Measurements from ENCODE around the gene ZDBF2. TPM values are rescaled to one million over a fixed set of nuclear protein-coding genes. Genes with fewer than 3 reads are reported as not detected.
"Not testable (repeated sequence)": the region's sequence is repeated elsewhere in the genome, so short reads cannot be mapped to it uniquely, and the experiment has no call there.

ZDBF2 gene
- 5.0 and 5.3 TPM in 2 replicates for total RNA-seq (2014; rRNA removed; shearing (Covaris generic))
- 2.6 and 3.5 TPM in 2 replicates for polyA plus RNA-seq (2015; cell fraction: cytosol; rRNA removed)
- 13.3 and 13.9 TPM in 2 replicates for polyA plus RNA-seq (2015; cell fraction: nucleus; rRNA removed)

DNA sequence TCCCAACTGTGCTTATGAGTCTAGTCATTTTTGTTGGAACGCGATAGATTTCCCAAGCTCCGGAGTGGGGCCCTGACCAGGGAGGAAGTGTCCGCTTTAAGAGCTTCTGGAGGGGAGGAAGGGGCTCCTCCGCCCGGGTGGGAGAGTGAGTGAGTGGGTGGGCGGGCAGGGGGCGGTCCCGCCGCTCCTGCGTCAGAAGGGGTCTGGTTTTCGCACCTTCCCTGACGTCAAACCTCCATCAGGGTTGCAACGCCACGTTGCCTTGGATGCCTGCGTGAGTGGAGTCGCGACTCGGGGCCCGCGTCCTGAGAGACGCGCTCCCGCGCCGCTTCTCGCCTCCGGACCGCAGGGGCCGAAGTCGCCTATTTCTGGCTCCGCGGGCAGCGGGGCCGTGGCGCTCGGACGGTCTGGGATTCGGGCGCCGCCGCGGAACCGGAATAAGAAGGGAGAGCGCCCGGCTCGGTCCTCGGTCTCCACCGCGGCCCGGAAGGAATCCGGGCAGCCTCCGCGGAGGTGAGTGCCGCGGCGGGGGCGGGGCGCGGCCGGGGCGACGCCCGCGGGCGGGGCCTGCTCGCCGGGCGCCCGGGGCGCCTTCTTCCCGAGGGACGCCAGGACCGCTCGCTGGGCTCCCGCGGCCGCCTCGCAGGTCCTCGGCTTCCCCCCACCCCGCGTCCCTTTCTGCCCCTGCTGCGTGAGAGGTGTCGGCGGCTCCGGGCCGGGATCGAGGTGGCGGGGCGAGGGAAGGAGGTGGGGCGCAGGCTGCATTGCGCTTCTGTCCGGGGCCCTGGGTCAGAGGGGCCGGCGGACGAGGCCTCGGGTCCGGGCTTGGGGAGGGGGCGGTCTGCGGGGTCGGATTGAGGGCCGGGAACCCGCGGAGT, at the start of gene ZDBF2:
TSS of gene ZDBF2 (plus strand) at position 230 of the 878 bp plus-strand sequence. CDS start 7,187 bp downstream, outside the sequence.
- DNase-seq (ENCODE audit: low read depth), result peak; percentile 26

- DNase-seq (ENCODE audit: low read depth), result no peak
These were observed 48.8 kb upstream of the ZDBF2 start for GRCh38 chr2:206225435-206226232.

GRCh38 chr2:206228636-206229035, 45.8 kb upstream of the ZDBF2 start:
- DNase-seq (ENCODE audit: low read depth), result not testable (repeated sequence)

- DNase-seq (ENCODE audit: low read depth), result no peak
These were observed 44.8 kb upstream of the ZDBF2 start for GRCh38 chr2:206229642-206230041.

DNA sequence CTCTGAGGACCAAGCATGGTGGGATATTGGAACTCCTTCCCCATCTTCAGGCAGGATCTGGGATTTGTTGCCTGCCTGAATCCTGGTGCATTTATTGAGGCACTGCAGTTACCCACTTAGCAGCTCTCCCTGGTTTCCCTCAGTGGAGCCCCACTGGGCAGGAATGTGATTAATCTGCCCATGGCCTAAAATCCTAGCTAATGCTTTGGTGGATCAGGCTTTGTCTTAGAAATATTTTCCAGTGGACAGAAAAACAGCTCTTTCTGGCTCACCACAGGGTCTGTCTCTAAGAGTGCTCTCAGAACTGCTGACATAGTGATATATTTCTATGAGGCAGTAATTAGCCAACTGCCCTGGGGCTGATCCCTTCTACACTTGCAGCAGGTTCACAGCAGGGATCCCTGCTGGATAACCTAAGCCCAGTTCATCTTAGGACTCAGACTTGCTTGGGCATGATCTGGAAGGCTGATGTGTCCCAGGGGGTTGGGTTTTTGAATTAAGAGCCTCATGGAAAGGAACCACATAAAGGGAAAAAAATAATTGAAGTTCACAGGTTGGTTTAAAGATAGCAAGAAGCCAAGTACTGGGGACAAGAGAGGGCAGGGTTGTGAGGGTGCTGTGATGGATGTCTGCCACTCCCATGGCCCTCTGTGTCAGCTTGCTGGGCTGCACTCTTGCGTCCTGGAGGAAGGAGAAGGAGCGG, 44.3 kb upstream of the ZDBF2 start:
- no peak for DNase-seq (ENCODE audit: low read depth)

DNA sequence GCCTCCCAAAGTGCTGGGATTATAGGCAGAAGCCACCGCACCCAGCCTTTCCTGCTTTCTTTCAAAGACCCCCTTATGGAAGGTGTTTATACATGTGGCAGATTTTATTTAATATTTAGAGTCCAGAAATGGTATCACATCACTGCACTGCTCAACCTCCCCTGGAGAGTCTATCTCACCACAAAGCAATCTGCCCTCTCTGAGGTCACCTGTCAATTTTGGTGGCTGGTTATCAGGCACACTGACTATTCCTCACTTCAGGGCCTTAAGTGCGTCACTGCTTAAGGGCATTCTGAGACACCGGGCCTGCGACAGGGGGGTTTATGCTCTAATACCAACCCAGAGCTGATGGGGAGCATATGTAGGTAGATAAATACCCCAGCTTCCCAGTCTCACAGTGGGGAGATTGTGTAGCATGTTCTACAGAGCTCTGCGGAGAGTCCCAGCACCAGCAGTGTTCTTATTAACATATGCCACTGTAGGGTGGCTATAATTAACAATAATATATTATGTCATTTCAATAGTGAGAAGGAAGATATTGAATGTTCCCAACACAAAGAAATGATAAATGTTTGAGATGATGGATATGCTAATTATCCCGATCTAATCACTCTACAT, 42.7 kb upstream of the ZDBF2 start:
- DNase-seq (ENCODE audit: low read depth), result no peak

GRCh38 chr2:206232287-206233035, 42.0 kb upstream of the ZDBF2 start:
- no peak for DNase-seq (ENCODE audit: low read depth)

GRCh38 chr2:206239157-206239556, 35.3 kb upstream of the ZDBF2 start:
- DNase-seq (ENCODE audit: low read depth), result no peak

GRCh38 chr2:206240327-206240726, 34.1 kb upstream of the ZDBF2 start:
- no peak for DNase-seq (ENCODE audit: low read depth)

- DNase-seq (ENCODE audit: low read depth), result no peak
These were observed 32.7 kb upstream of the ZDBF2 start for GRCh38 chr2:206241736-206242135.

GRCh38 chr2:206245265-206245672, 29.2 kb upstream of the ZDBF2 start:
- DNase-seq (ENCODE audit: low read depth), result no peak

DNA sequence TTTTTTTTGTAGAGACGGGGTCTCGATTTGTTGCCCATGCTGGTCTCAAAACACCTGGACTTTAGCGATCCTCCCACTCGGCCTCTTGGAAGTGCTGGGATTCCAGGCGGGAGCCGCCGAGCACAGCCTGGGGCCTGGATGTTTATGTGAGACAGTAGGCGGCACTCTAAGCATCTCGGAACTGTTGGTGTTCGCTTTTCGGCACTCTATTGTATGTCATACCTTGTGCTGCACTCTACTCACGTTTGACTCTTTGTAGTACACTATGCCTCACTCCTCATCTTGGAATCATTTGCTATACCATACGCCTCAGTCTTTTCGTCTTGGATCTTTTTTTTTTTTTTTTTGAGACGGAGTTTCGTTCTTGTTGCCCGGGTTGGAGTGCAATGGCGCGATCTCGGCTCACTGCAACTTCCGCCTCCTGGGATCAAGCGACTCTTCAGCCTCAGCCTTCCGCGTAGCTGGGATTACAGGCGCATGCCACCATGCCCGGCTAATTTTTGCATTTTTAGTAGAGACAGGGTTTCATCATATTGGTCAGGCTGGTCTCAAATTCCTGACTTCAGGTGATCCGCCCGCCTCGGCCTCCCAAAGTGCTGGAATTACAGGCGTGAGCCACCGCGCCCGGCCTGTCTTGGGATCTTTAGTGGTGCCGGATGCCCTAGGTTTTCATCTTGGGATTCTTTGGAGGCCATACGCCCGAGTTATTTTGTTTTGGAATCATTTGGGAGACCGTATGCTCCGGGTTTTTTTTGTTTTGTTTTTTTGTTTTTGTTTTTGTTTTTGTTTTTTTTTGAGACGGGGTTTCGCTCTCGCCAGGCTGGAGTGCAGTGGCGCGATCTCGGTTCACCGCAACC, 24.2 kb upstream of the ZDBF2 start:
- DNase-seq (ENCODE audit: low read depth), result no peak

GRCh38 chr2:206253125-206253776, 21.2 kb upstream of the ZDBF2 start:
- DNase-seq (ENCODE audit: low read depth), result no peak

- no peak for DNase-seq (ENCODE audit: low read depth)
These were observed 20.7 kb upstream of the ZDBF2 start for GRCh38 chr2:206253777-206254166.

DNA sequence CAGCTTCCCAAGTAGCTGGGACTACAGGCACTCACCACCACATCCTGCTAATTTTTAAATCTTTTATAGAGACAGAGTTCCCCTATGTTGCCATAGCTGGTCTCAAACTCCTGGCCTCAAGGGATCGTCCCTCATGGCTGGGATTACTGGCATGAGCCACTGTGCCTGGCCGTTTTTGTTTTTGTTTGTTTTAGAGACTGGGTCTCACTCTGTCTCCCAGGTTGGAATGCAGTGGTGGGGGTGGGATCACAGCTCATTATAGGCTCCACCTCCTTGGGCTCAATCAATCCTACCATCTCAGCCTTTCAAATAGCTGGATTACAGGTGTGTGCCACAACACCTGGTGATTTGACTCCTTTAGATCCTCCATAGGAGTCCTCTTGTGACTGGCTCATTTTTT, 19.5 kb upstream of the ZDBF2 start:
- DNase-seq (ENCODE audit: low read depth), result no peak

- DNase-seq (ENCODE audit: low read depth), result no peak
These were observed 17.7 kb upstream of the ZDBF2 start for GRCh38 chr2:206256706-206257205.

DNA sequence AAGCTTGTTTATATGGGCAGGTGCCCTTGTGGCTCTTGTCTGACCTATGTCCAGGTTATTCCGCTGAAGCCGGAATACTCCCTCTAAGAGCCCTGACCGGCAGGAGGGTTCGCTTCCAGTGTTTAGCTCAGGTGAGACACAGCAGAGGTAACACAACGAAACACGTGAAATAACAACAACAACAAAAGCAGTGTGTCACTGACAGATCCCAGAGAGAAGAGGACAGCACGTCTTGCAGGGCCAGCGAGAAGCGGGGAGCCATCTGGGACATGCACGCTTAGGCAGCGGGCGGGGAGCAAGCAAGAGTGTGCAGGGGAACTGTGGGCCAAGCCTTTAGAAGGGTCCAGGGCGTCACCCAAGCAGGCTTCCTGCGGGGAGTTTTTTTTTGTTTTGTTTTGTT, 17.1 kb upstream of the ZDBF2 start:
- no peak for DNase-seq (ENCODE audit: low read depth)

- no peak for DNase-seq (ENCODE audit: low read depth)
These were observed 16.6 kb upstream of the ZDBF2 start for GRCh38 chr2:206257861-206258260.

GRCh38 chr2:206258615-206259014, 15.8 kb upstream of the ZDBF2 start:
- DNase-seq (ENCODE audit: low read depth), result not testable (repeated sequence)

All from HT1080 (cell line).